NCI-H1092 (cell line): ENCODE measurements around the gene MDH2.
"Not testable (repeated sequence)": the region's sequence is repeated elsewhere in the genome, so short reads cannot be mapped to it uniquely, and the experiment has no call there.

Experiments
- DNase-seq: peaks from one replicate; lab custom pipeline; 2025; lab: John Stamatoyannopoulos, UW

The MDH2 gene

GRCh38 chr7:76047811-76048667 is at the start of gene MDH2, which contains the start of gene STYXL1:
MDH2 (plus strand) TSS chr7:76048106; CDS start chr7:76048161, 55 bp downstream.
STYXL1 (minus strand) TSS chr7:76048000; CDS start chr7:76030523, 17,477 bp downstream.
- DNase-seq = peak; percentile 95

- DNase-seq = no peak
Observed at GRCh38 chr7:76000566-76000965, 47.3 kb upstream of the MDH2 start.

GRCh38 chr7:76002139-76002538 is 45.8 kb upstream of the MDH2 start:
- DNase-seq = no peak

- no peak for DNase-seq
Observed at GRCh38 chr7:76002822-76003221, 45.1 kb upstream of the MDH2 start.

- DNase-seq = no peak
Observed at GRCh38 chr7:76003351-76003750, 44.6 kb upstream of the MDH2 start.

GRCh38 chr7:76005004-76005403 is 42.9 kb upstream of the MDH2 start:
- not testable (repeated sequence) for DNase-seq

GRCh38 chr7:76008156-76008687 is 39.7 kb upstream of the MDH2 start:
- no peak for DNase-seq

- no peak for DNase-seq
Observed at GRCh38 chr7:76009672-76010600, 38.0 kb upstream of the MDH2 start.

- no peak for DNase-seq
Observed at GRCh38 chr7:76011442-76011861, 36.5 kb upstream of the MDH2 start.

- DNase-seq = no peak
Observed at GRCh38 chr7:76016191-76016947, 31.5 kb upstream of the MDH2 start.

- DNase-seq = not testable (repeated sequence)
Observed at GRCh38 chr7:76018520-76018919, 29.4 kb upstream of the MDH2 start.

GRCh38 chr7:76020031-76020714 is 27.7 kb upstream of the MDH2 start:
- DNase-seq = peak; percentile 48

- DNase-seq = no peak
Observed at GRCh38 chr7:76022026-76022780, 25.7 kb upstream of the MDH2 start.

GRCh38 chr7:76023002-76023401 is 24.9 kb upstream of the MDH2 start:
- no peak for DNase-seq

- not testable (repeated sequence) for DNase-seq
Observed at GRCh38 chr7:76029682-76030081, 18.2 kb upstream of the MDH2 start.

GRCh38 chr7:76031964-76032363 is 15.9 kb upstream of the MDH2 start:
- no peak for DNase-seq

GRCh38 chr7:76037310-76037709 is 10.6 kb upstream of the MDH2 start:
- DNase-seq = no peak

- DNase-seq = no peak
Observed at GRCh38 chr7:76040126-76040525, 7.8 kb upstream of the MDH2 start.

GRCh38 chr7:76044375-76044865 is 3.5 kb upstream of the MDH2 start:
- no peak for DNase-seq

GRCh38 chr7:76047305-76047810 is 548 bp upstream of the MDH2 start:
- DNase-seq = no peak
